Hindlimb muscle (tissue), 1 donor: ENCODE results near the gene DNAJC5. TPM values are rescaled to one million over a fixed set of nuclear protein-coding genes. Genes with fewer than 3 reads are reported as not detected.
"Not testable (repeated sequence)": the region's sequence is repeated elsewhere in the genome, so short reads cannot be mapped to it uniquely, and the experiment has no call there.

Experiments used
- DNase-seq: peaks from one replicate; pipeline ENCODE4 v3.0.0-alpha.2; 2013
- polyA plus RNA-seq: library from polyadenylated mRNA; unstranded; fragments of 120-200 nt; gene quantifications from one replicate; pipeline ENCODE4 v1.2.1, GENCODE V29; 2013; ENCODE audit not compliant: insufficient read length

DNAJC5 gene
- polyA plus RNA-seq, 1 donor: 33.3 TPM

DNA sequence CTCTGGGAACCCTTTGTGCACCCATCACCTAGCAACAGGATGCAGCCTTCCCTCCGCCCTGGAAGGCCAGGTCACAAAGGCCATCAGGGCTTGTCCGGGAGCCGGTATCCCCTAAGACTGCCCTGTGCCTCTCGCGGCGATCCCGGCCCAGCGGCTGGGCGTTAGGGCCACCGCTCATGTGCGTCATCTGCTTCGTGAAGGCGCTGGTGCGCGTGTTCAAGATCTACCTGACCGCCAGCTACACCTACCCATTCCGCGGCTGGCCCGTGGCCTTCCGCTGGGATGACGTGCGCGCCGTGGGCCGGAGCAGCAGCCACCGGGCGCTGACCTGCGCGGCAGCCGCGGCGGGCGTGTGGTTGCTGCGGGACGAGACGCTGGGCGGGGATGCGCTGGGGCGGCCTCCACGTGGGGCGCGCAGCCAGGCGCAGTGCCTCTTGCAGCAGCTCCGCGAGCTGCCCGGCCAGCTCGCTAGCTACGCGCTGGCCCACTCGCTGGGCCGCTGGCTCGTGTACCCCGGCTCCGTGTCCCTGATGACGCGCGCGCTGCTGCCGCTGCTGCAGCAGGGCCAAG, 33.5 kb upstream of the DNAJC5 start, which contains the start of gene ABHD16B:
ABHD16B (plus strand) TSS at position 134 of the 570 bp plus-strand sequence; CDS start at position 177, 43 bp downstream.
- DNase-seq: no peak

DNA sequence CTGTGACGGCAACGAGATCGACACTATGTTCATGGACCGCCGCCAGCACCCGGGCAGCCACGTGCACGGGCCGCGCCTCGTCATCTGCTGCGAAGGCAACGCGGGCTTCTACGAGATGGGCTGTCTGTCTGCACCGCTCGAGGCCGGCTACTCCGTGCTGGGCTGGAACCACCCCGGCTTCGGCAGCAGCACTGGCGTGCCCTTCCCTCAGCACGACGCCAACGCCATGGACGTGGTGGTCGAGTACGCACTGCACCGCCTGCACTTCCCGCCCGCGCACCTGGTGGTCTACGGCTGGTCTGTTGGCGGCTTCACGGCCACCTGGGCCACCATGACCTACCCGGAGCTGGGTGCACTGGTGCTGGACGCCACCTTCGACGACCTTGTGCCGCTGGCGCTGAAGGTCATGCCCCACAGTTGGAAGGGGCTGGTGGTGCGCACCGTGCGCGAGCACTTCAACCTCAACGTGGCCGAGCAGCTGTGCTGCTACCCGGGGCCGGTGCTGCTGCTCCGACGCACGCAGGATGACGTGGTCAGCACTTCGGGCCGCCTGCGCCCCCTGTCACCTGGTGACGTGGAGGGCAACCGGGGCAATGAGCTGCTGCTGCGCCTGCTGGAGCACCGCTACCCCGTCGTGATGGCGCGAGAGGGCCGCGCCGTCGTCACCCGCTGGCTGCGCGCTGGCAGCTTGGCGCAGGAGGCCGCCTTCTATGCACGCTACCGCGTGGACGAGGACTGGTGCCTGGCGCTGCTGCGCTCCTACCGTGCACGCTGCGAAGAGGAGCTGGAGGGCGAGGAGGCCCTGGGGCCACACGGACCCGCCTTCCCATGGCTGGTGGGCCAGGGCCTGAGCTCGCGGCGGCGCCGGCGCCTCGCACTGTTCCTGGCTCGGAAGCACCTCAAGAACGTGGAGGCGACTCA, 32.7 kb upstream of the DNAJC5 start:
- no peak for DNase-seq

DNA sequence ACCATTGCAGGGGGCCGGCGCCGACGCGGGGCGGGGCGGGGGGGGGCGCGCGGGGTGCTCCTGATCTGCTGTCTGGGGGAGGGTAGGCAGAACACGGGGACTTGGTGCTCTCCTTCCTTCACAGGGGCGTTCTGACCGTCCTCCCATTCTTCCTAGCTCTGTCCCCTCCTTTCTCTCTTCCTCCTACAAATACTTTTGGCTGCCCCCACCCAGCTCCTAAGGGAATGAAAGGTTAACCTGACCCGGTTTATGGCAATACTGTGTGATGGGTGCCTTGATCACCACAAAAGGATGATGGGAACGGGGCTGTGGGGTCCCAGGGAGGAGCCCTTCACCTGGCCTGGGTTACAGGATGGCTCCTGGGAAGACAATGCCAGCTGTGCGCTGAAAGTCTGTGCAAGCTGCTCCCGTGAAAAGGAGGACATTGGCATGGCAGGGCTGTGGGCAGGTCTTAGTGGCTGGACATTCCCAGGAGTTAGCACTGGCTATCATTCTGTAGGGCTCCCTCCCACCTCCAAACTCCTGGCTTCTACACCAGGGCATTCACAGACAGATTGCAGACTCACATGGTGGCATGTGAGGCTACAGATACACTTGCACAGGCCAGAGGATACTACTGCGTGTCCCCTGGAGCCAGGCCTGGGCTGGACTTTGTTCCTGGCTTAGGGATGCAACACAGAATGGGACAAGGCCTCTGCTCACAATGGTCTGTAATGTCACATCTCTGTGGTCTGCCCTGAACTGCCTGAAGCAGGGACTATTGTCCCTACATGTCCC, 31.7 kb upstream of the DNAJC5 start:
- no peak for DNase-seq

DNA sequence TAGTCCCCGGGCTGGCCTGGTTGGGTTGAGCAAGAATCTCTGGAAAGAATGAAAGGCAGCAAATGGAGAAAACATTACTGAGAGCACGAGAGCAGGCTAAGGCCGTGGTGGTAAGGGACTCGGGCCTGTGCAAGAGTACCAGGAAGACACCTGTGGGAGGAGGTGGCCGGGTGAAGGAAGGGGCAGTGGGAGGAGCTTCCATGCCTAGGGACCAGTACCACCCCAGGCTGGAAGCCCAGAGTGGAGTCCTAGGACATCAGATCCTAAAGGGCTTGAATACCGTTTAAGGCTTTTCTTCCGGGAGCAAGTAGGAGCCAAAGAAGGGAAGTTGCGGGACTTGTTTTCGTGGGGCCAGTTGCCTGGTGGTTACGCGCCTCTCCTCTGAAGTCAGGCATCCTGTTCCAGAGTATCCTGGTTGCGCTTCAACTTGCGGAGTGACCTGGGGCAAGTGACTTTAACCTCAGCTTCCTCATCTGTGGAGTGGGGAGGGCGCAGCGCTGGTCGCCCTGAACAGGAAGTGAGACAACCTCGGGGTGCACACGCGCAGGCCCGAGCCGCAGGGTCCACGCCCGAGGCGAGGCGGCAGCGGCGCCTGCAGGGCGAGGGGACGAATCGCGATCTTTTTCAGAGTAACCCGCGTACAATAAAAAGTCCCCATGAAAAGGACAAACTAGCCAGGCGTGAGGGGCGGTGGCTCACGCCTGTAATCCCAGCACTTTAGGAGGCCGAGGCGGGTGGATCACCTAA, 31.0 kb upstream of the DNAJC5 start:
- DNase-seq: peak; percentile 86

DNA sequence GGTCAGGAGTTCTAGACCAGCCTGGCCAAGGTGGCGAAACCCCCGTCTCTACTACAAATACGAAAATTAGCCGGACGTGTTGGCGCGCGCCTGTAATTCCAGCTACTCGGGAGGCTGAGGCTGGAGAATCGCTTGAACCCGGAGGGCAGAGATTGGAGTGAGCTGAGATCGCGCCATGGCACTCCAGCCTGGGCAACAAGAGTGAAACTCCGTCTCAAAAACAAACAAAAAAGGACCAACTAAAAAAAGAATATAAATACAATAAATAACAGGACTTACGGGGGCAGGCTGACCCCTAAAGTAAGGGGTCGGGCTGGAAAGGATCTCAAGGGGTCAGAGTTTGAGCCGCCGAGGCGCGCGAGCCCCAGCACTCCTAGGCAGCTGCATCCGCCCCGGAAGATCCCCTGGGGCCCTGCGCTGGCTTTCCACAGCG, 30.4 kb upstream of the DNAJC5 start:
- DNase-seq: no peak

DNA sequence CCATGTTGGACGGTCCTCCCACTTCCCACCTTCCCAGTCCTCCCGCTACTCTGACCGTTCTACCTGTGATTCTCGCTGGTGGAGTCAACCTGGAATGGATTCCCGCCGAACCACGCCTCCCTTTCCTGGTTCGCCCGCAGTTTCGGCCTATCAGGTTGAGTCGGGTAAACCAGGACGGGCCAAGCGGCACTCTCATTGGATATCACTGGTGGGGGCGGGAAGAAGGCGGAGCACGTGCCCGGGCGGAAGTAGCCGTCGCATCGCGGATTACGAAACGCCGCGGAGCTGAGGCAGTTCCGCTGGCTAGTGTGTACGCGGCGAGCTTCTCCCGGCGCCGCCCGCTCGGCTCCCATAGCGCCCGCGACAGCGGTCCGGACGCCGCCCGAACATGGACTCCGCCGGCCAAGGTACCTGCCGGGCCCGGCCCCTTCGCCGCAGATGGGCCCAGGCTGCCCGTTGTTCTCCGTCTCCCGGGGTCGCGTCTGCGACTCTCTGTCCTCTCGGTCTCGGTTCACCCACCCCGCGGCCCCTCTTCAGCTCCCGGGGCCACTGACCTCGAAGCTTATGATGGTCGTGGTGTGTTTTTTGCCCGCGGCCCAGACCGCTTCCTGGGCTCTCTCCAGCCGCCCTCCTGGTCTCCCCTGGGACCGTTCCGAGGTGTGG, 29.8 kb upstream of the DNAJC5 start, which contains the start of gene TPD52L2:
TPD52L2 (plus strand) TSS at position 293 of the 663 bp plus-strand sequence; CDS start at position 389, 96 bp downstream.
- peak; percentile 97 for DNase-seq

DNA sequence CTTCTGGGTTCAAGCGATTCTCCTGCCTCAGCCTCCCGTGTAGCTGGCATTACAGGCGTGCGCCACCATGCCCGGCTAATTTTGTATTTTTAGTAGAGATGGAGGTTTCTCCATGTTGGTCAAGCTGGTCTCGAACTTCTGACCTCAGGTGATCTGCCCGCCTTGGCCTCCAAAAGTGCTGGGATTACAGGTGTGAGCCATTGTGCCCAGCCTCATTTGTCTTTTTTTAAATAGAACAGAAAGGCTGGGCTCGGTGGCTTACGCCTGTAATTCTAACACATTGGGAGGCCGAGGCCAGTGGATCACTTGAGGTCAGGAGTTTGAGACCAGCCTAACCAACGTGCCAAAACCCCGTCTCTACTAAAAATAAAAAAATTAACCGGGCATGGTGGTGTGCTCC, 27.9 kb upstream of the DNAJC5 start:
- not testable (repeated sequence) for DNase-seq

DNA sequence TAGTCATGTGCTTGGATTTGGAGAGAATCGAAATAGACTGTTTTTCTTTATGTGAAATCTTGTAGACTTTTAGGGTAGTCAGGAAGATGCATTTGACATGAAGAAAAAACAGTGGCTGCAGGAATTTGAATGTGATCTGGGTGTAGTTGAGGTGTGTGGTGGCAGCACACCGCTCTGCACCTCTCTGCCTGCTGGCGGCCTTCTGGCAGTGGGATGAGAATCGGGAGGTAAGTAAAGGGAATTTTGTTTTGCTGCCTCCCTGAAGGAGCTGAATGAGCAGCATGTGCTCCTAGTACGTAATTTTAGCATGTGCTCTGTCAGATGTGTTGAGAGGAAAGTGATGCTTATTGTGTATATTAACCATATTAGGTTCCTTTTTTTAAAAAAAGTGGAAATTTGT, 26.7 kb upstream of the DNAJC5 start:
- DNase-seq: no peak

DNA sequence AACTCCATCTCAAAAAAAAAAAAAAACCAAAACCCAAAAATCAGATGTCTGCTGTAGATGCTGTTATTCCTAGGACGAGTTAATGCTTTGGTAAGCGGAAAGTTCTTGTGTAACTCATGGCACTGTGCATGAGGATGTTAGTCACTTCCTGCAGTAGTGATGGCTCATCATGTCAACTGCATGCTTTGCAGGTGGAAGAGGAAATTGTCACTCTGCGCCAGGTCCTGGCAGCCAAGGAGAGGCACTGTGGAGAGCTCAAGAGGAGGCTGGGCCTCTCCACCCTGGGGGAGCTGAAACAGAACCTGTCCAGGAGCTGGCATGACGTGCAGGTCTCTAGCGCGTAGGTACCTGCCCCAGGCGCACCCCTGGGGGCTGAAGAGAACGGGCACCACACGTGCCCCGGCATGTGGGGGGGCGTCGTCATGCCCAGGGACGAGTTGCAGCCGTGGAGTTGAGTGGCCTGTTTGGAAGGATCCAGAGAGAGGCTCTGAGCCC, 21.4 kb upstream of the DNAJC5 start:
- peak; percentile 45 for DNase-seq

DNA sequence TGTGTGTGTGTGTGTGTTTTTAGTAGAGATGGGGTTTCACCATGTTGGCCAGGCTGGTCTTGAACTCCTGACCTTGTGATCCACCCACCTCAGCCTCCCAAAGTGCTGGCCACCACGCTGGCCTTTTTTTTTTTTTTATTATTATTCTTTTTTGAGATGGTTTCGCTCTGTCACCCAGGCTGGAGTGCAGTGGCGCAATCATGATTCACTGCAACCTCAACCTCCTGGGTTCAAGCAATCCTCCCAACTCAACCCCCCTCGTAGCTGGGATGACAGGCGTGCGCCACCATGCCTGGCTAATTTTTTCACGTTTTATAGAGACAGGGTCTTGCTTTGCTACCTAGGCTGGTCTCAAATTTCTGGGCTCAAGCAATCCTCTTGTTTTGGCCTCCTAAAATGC, 20.7 kb upstream of the DNAJC5 start:
- DNase-seq: not testable (repeated sequence)

DNA sequence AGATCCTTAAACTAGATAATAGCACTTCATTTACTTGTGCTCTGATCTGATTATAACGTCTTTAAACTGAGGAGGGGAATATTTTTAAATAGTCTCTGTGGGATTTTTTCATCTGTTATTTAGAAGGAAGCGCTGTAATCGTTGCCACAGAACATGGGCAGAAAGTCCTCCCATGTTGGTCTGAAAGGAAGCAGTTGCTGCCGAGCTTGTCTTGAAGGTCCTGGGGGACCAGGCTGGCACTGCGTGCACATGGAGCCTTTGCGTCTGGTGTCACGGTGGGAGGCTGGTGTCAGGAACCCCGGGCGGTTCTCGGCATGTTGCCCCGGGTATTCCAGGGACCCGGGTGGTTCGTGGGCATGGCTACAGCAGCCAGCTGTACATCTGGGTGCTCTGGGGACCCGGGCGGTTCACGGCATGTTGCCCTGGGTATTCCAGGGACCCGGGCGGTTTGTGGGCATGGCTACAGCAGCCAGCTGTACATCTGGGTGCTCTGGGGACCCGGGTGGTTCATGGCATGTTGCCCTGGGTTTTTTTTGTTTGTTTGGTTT, 18.4 kb upstream of the DNAJC5 start:
- DNase-seq: no peak

DNA sequence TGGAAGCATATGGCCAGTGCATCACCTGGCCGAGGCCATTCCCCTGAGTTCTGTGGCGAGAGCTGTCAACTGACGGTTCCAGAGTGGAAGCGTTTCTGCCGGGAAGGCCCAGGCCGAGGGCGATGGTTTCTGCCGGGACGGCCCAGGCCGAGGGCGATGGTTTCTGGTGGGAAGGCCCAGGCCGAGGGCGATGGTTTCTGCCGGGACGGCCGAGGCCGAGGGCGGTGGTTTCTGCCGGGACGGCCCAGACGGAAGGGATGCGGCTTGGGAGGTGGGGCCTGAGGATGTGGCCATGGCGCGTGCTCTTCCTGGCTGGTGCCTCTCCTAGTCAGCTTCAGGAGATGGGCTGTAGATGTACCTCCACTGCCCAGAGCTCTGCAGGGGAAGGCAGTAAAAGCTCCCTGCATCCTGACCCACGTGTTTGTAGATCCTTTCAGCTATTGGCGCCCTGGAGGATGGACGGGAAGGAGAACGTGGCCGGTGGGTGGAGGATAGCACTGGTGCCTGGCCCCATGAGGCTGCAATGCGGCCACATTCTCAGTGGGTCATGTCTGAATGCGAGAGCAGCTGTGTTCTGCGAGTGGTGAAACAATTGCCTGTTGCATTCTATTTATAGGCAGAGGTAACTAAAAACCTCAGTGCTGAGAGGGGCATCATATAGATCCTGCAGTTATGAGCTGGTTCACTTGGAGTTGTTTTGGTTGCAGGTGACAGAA, 17.0 kb upstream of the DNAJC5 start:
- no peak for DNase-seq

DNA sequence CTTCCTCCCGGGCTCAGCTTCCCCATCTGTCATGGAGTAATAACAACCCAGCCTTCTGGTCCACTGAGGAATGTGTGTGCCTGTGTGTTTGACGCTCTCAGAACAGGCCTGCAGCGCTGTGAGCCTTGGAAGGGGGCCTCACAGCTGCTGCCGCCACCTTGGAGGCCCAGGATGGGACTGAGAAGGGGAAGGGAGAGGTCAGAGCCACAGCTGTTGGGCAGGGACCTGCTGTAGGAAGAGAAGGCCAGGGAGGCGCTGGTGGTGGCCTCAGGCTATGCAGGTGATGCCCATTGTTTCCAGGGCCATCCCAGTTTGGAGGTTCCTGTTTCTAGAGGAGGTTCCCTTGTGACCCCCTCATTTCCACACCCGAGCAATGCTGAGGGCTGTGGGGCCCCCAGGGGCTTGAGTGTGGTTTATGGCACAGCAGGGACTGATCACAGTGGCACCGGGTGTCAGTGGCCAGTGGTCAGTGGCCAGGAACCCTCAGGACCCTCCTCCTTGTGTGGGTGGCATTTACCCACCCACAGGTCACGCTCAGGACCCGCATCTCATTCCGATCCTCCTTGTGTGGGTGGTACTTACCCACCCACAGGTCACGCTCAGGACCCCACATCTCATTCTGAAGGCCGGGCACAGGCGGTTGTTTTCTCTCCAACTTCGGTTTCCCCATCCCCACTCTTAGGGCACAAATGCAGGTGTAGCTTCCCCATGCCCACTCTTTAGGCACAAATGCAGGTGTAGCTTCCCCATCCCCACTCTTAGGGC, 15.8 kb upstream of the DNAJC5 start:
- no peak for DNase-seq

DNA sequence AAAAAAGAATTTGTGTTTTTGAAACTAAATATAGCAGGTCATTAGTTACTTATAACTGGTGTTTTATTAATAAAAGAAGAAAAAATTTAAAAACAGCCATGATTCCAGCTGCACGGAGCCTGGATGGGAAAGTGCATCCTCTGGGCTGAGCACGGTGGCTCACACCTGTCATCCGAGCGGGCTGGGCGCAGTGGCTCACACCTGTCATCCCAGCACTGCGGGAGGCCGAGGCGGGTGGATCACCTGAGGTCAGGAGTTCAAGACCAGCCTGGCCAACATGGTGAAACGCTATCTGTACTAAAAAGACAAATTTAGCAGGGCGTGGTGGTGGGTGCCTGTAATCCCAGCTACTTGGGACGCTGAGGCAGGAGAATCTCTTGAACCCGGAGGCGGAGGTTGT, 14.0 kb upstream of the DNAJC5 start:
- DNase-seq: not testable (repeated sequence)

DNA sequence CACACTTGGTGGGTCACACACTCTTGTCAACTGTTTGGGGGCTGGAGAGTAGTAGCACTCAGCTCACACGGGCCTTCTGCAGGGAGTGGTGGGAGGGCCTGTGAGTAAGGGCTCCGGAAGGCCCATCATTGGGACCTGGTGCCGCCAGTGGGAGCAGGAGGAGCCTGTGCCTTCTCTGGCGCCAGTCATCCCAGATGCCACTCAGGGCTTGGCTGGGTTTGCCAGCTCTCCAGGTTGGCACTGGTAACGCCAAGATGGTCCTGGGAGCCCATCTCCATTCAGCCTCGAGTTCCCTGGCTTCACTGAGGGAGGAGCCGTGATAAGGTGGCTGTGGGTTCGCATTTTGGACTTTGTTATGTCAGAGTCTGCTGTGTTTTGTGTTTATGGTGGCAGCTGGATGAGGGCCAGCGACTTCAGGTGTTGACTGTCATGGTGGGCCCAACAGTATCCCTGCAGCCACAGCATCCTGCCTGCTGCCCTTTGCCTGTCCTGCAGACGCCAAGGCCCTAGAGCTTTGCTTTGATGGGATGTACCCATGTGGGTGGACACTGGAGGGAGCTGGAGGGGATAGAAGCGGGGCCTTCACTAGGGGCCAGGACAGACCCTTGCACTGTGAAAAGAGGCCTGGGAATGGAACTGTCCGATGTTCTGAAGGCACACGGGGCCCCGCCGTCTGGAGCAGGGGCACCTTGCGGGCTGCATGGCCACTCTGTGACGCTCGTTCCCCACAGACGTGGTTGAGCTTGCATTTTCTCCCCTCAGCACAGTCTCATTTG, 13.3 kb upstream of the DNAJC5 start:
- no peak for DNase-seq

DNA sequence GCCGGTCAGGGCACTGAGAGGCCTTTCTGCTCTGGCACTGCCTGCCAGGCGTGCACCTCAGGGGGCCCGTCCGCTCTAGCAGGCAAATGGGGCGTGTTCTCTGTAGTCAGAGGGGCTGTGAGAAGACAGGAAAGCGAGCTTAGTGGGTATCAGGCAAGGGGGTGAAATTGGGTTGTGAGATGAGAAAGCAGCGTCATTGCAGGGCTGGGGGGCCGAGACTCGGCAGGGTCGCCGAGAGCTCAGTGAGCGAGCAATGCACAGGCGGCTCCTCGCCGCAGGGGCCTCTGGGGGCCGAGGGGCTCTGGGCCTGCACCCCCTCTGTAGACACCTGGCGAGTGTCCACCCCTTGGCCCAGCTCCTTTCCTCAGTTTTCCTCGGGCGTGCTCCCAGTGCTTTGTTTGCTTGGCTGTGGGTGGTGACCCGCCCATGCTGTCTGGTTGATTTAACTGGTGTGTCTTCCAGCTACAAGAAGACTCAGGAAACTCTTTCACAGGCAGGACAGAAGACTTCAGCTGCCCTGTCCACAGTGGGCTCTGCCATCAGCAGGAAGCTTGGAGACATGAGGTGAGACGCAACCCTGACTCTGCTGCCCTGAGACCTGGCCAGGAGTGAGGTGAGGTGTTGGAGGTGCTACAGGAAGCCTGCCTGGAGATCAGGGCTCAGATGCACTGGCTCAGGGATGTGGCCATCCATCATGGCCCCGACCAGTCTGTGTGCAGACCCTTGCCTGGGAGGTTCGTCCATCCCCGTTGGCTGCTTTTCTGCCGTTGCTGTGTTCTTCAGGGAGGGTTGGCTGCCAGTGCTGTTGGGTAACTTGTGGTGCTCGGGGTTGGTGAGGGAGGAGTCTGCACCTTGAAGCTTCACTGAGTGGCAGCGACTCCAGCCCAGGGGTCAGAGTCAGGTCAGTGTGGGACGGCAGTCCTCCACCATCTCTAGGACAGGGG, 12.4 kb upstream of the DNAJC5 start:
- DNase-seq: no peak

DNA sequence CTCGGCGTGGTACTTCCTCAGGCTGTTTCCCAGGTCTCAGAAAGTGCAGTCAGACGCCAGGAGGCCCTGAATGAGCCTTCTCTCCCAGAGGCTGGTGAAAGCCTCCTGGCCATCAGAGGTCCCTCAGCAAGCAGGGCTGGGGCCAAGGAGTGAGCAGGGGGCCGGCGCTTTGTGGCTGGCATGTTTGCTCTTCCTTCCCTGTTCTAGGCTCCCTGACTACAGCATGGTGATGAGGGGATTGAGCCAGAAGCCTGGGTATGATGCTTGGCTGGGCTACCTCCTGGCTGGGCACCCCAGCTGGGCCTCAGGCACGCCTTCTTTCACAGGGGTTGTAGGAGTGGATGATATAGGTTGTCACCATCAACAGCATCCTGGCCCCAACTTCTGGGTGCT, 11.7 kb upstream of the DNAJC5 start:
- DNase-seq: no peak
